ENCODE results near the gene TENM3. TPM values are rescaled to one million over a fixed set of nuclear protein-coding genes. Genes with fewer than 3 reads are reported as not detected.

TENM3 gene
- total and polyA plus RNA-seq, 10 of the 15 experiments (the other 5 are each of a cell fraction or from before 2014, with no cell fraction given) = 0.01 to 1.7 (median 0.08) TPM; not detected in 2

DNA sequence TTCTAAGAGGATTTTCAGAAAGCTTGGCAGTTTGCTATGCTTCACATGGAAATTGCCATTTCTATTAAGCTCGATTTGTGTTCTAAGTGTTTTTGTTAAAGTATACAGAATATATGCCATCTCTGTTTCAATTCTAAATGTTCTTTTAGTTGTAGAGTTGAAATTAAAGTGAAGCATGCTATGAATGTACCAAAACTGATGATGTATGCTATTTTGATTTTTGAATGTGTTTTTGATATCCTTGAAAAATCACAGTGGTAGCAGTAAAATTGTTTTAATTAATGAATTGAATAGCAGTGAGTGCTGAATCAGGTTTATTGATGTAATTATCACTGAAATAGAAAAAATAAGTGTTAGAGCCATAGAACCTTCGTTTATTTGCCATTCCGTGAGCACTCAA, 110.9 kb downstream of the TENM3 start:
- SMC1A ChIA-PET (ENCODE audit: uncharacterized antibody, unreplicated experiment) = interaction anchor here (0.7 kb wide), 1 partner anchor 41 kb away, joined by 3 read pairs; no protein-coding TSS in a partner anchor
- no peak for FAIRE-seq
- Histone ChIP-seq H3K9me3 (replicated peaks; ENCODE audit: control insufficient read depth, insufficient read depth, low read length) (no peaks in the 10 kb centered on the region), H3K79me2 (ENCODE audit: control insufficient read depth, insufficient read depth, low read length) (no peaks in the 10 kb centered on the region), H2AFZ (ENCODE audit: control insufficient read depth, low read depth, low read length) (no peak overlapping the region), H3K4me1 (ENCODE audit: control insufficient read depth, insufficient read depth, low read length) (no peaks in the 10 kb centered on the region), H4K20me1 (ENCODE audit: control insufficient read depth, insufficient read depth) (no peaks in the 10 kb centered on the region), H3K4me3 (no peak overlapping the region), H3K27ac (ENCODE audit: control insufficient read depth, insufficient read depth) (no peak overlapping the region), H3K4me2 (ENCODE audit: control insufficient read depth, insufficient read depth) (no peak overlapping the region), H3K9ac (ENCODE audit: control insufficient read depth, insufficient read depth, low read length) (no peak overlapping the region), H3K36me3 (ENCODE audit: control insufficient read depth in 2 of 2, insufficient read depth in 2 of 2, low read length in 1 of 2) (no peaks in the 10 kb centered on the region), H3K27me3 (replicated peaks in 1 of 2; ENCODE audit: control insufficient read depth in 2 of 2, insufficient read depth in 2 of 2, low read length in 1 of 2) (no peaks in the 10 kb centered on the region)
- no peak for ATAC-seq
- DNase-seq (ENCODE audit: low read depth, low spot score) = no peak
- in situ Hi-C loops (cut with MboI) = no loop called here
- RAD21 ChIA-PET (ENCODE audit: unreplicated experiment) = no interaction called here
- CTCF ChIA-PET = no interaction called here
- TF ChIP-seq ATF7 (IDR thresholded peaks at IDR 0.05; ENCODE audit: low read depth) (no peak), FOS (IDR thresholded peaks at IDR 0.05; ENCODE audit: borderline replicate concordance, extremely low read depth, insufficient read length) (no peak), IKZF1 (conservative IDR thresholded peaks at IDR 0.05) (no peak), RAD21 (IDR thresholded peaks at IDR 0.05; ENCODE audit: insufficient read depth, low read depth, low read length) (no peak), SIN3A (IDR thresholded peaks at IDR 0.05; ENCODE audit: low read depth, low read length) (no peak), EED (IDR thresholded peaks at IDR 0.05; ENCODE audit: low read depth) (no peak), POLR2A (IDR thresholded peaks at IDR 0.05; ENCODE audit: low read depth, low read length) (no peak)
- TF ChIP-seq, protein P1, sequence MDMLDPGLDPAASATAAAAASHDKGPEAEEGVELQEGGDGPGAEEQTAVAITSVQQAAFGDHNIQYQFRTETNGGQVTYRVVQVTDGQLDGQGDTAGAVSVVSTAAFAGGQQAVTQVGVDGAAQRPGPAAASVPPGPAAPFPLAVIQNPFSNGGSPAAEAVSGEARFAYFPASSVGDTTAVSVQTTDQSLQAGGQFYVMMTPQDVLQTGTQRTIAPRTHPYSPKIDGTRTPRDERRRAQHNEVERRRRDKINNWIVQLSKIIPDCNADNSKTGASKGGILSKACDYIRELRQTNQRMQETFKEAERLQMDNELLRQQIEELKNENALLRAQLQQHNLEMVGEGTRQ (IDR thresholded peaks at IDR 0.05; ENCODE audit: borderline replicate concordance, low read depth, low read length) = no peak
- TF ChIP-seq, protein P2, sequence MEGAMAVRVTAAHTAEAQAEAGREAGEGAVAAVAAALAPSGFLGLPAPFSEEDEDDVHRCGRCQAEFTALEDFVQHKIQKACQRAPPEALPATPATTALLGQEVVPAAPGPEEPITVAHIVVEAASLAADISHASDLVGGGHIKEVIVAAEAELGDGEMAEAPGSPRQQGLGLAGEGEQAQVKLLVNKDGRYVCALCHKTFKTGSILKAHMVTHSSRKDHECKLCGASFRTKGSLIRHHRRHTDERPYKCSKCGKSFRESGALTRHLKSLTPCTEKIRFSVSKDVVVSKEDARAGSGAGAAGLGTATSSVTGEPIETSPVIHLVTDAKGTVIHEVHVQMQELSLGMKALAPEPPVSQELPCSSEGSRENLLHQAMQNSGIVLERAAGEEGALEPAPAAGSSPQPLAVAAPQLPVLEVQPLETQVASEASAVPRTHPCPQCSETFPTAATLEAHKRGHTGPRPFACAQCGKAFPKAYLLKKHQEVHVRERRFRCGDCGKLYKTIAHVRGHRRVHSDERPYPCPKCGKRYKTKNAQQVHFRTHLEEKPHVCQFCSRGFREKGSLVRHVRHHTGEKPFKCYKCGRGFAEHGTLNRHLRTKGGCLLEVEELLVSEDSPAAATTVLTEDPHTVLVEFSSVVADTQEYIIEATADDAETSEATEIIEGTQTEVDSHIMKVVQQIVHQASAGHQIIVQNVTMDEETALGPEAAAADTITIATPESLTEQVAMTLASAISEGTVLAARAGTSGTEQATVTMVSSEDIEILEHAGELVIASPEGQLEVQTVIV (IDR thresholded peaks at IDR 0.05; ENCODE audit: borderline replicate concordance, partially characterized antibody) = no peak
- TF ChIP-seq, protein P3, sequence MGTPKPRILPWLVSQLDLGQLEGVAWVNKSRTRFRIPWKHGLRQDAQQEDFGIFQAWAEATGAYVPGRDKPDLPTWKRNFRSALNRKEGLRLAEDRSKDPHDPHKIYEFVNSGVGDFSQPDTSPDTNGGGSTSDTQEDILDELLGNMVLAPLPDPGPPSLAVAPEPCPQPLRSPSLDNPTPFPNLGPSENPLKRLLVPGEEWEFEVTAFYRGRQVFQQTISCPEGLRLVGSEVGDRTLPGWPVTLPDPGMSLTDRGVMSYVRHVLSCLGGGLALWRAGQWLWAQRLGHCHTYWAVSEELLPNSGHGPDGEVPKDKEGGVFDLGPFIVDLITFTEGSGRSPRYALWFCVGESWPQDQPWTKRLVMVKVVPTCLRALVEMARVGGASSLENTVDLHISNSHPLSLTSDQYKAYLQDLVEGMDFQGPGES (IDR thresholded peaks at IDR 0.05) = no peak
- TF ChIP-seq, protein P4, sequence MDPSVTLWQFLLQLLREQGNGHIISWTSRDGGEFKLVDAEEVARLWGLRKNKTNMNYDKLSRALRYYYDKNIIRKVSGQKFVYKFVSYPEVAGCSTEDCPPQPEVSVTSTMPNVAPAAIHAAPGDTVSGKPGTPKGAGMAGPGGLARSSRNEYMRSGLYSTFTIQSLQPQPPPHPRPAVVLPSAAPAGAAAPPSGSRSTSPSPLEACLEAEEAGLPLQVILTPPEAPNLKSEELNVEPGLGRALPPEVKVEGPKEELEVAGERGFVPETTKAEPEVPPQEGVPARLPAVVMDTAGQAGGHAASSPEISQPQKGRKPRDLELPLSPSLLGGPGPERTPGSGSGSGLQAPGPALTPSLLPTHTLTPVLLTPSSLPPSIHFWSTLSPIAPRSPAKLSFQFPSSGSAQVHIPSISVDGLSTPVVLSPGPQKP (IDR thresholded peaks at IDR 0.05; ENCODE audit: low read depth, low read length) = no peak
- BruUV-seq (replicated peaks) = no TSS peak
- WGBS (ENCODE audit: insufficient coverage, insufficient replicate concordance, low lambda C conversion rate, missing lambda C conversion rate) = 37% methylated on average over 3 of the region's 3 CpGs
- POLR2A ChIA-PET = no interaction called here
- intact Hi-C loops (cut with micrococcal nuclease; ENCODE audit: unreplicated experiment) = no loop called here

All from GM12878 (cell line).